Stimulated activated CD4-positive, alpha-beta T cell treated with anti-CD3 and anti-CD28 coated beads, Interleukin-15, amount 100 ng/mL, for 1 hour (primary cell): Measurements from ENCODE around the gene LRRFIP2.

Source experiments
- DNase-seq, 2 donors: peaks; one replicate each; pipeline ENCODE4 v3.0.0-alpha.2; 2020; ENCODE audit warnings: low read depth in 1 of 2, low spot score in 1 of 2

Gene LRRFIP2

GRCh38 chr3:37029111-37029510, 145.3 kb downstream of the LRRFIP2 start:
- DNase-seq = no peak

GRCh38 chr3:37028329-37028728, 146.1 kb downstream of the LRRFIP2 start:
- DNase-seq = no peak

- DNase-seq = no peak
Observed at GRCh38 chr3:37026851-37027250, 147.5 kb downstream of the LRRFIP2 start.

GRCh38 chr3:37025561-37026335, 148.6 kb downstream of the LRRFIP2 start:
- no peak for DNase-seq

- no peak for DNase-seq
Observed at GRCh38 chr3:37024820-37025405, 149.5 kb downstream of the LRRFIP2 start.

- DNase-seq = no peak
Observed at GRCh38 chr3:37024092-37024491, 150.3 kb downstream of the LRRFIP2 start.

GRCh38 chr3:37017683-37018082, 156.7 kb downstream of the LRRFIP2 start:
- DNase-seq = no peak

- no peak for DNase-seq
Observed at GRCh38 chr3:37016903-37017302, 157.5 kb downstream of the LRRFIP2 start.

- no peak for DNase-seq
Observed at GRCh38 chr3:37015642-37016041, 158.7 kb downstream of the LRRFIP2 start.

GRCh38 chr3:37014620-37015019, 159.8 kb downstream of the LRRFIP2 start:
- DNase-seq = no peak
